ENCODE measurements around the gene GUK1. TPM values are rescaled to one million over a fixed set of nuclear protein-coding genes. Genes with fewer than 3 reads are reported as not detected.

Gene GUK1
- total RNA-seq, 1 donor from 2014 or later = 87.7 TPM

- no peak overlapping the region for H3K27ac ChIP-seq
- H3F3A ChIP-seq (ENCODE audit: low read depth) = no peaks in the 10 kb centered on the region
- DNase-seq (ENCODE audit: low spot score) = peak; percentile 39
- no peaks in the 10 kb centered on the region for H4K20me1 ChIP-seq (ENCODE audit: low read depth)
- Mint-ChIP-seq H3K4me3 (no peak overlapping the region), H3K27ac (no peak overlapping the region), H3K36me3 (peaks cover 4% of the 10 kb centered on the region), H3K9me3 (peaks cover 25% of the 10 kb centered on the region), H3K27me3 (ENCODE audit: insufficient read depth, low read depth) (peaks cover 2% of the 10 kb centered on the region), H3K4me1 (no peaks in the 10 kb centered on the region)
- no peak overlapping the region for H3K4me3 ChIP-seq
- no peak overlapping the region for H3K9ac ChIP-seq
- H3K4me2 ChIP-seq = no peak overlapping the region
- no peaks in the 10 kb centered on the region for H3K36me3 ChIP-seq
- no peaks in the 10 kb centered on the region for H3K79me2 ChIP-seq (ENCODE audit: low read depth)
- no peak overlapping the region for H2AFZ ChIP-seq (replicated peaks)
- no peaks in the 10 kb centered on the region for H3K4me1 ChIP-seq
- H3K9me3 ChIP-seq (ENCODE audit: low read depth) = peaks cover 20% of the 10 kb centered on the region
- no peak for TF ChIP-seq EZH2 (IDR thresholded peaks at IDR 0.05)
- TF ChIP-seq CTCF (IDR thresholded peaks at IDR 0.05) = no peak
- TF ChIP-seq EZH2phosphoT487 (IDR thresholded peaks at IDR 0.05) = no peak
- H3K27me3 ChIP-seq = peaks cover 15% of the 10 kb centered on the region
These were observed 22.0 kb upstream of the GUK1 start for GRCh38 chr1:228118040-228118439.

- Histone ChIP-seq H2AFZ (replicated peaks) (no peak overlapping the region), H3K27me3 (peaks cover 38% of the 10 kb centered on the region), H3K9ac (no peak overlapping the region), H3K4me3 (no peak overlapping the region), H3K4me1 (no peaks in the 10 kb centered on the region), H3K36me3 (no peaks in the 10 kb centered on the region), H3F3A (ENCODE audit: low read depth) (no peaks in the 10 kb centered on the region), H3K79me2 (ENCODE audit: low read depth) (no peaks in the 10 kb centered on the region), H3K27ac (no peak overlapping the region), H3K4me2 (no peak overlapping the region), H4K20me1 (ENCODE audit: low read depth) (no peaks in the 10 kb centered on the region), H3K9me3 (ENCODE audit: low read depth) (peaks cover 20% of the 10 kb centered on the region)
- no peak overlapping the region for H3K4me3 Mint-ChIP-seq
- TF ChIP-seq EZH2phosphoT487 (IDR thresholded peaks at IDR 0.05) (no peak), CTCF (IDR thresholded peaks at IDR 0.05) (no peak), EZH2 (IDR thresholded peaks at IDR 0.05) (no peak)
- peaks cover 25% of the 10 kb centered on the region for H3K9me3 Mint-ChIP-seq
- peaks cover 6% of the 10 kb centered on the region for H3K27me3 Mint-ChIP-seq (ENCODE audit: insufficient read depth, low read depth)
- H3K4me1 Mint-ChIP-seq = no peaks in the 10 kb centered on the region
- DNase-seq (ENCODE audit: low spot score) = no peak
- H3K27ac Mint-ChIP-seq = no peak overlapping the region
- H3K36me3 Mint-ChIP-seq = peaks cover 4% of the 10 kb centered on the region
These were observed 19.7 kb upstream of the GUK1 start for GRCh38 chr1:228120351-228120750.

- Histone ChIP-seq H3K4me3 (no peak overlapping the region), H3K4me1 (no peaks in the 10 kb centered on the region), H3K27me3 (peaks cover 44% of the 10 kb centered on the region), H3K27ac (no peak overlapping the region), H3K4me2 (no peak overlapping the region), H2AFZ (replicated peaks) (no peak overlapping the region), H3K9me3 (ENCODE audit: low read depth) (peaks cover 20% of the 10 kb centered on the region), H4K20me1 (ENCODE audit: low read depth) (no peaks in the 10 kb centered on the region), H3K9ac (no peak overlapping the region), H3K36me3 (no peaks in the 10 kb centered on the region), H3F3A (ENCODE audit: low read depth) (no peaks in the 10 kb centered on the region), H3K79me2 (ENCODE audit: low read depth) (no peaks in the 10 kb centered on the region)
- Mint-ChIP-seq H3K4me3 (no peak overlapping the region), H3K27me3 (ENCODE audit: insufficient read depth, low read depth) (peaks cover 6% of the 10 kb centered on the region), H3K4me1 (no peaks in the 10 kb centered on the region), H3K36me3 (peaks cover 4% of the 10 kb centered on the region), H3K27ac (no peak overlapping the region), H3K9me3 (peaks cover 25% of the 10 kb centered on the region)
- no peak for TF ChIP-seq CTCF (IDR thresholded peaks at IDR 0.05)
- no peak for TF ChIP-seq EZH2phosphoT487 (IDR thresholded peaks at IDR 0.05)
- TF ChIP-seq EZH2 (IDR thresholded peaks at IDR 0.05) = no peak
- DNase-seq (ENCODE audit: low spot score) = no peak
These were observed 19.1 kb upstream of the GUK1 start for GRCh38 chr1:228120857-228121489.
